Right lung (tissue), 5 donors: ENCODE data around the gene CNOT3. TPM values are rescaled to one million over a fixed set of nuclear protein-coding genes. Genes with fewer than 3 reads are reported as not detected.
"Not testable (repeated sequence)": the region's sequence is repeated elsewhere in the genome, so short reads cannot be mapped to it uniquely, and the experiment has no call there.

Experiments
- DNase-seq, 2 donors: peaks; one replicate each; pipeline ENCODE4 v3.0.0-alpha.2; 2013
- polyA plus RNA-seq, 5 donors: library from polyadenylated mRNA; unstranded; fragments of 120-200 nt; gene quantifications; one replicate each; pipeline versions ENCODE4 v1.2.1 to v1.2.3, GENCODE V29; 2013; ENCODE audit warnings: inconsistent platforms in 1 of 5, low replicate concordance in 1 of 5; ENCODE audit not compliant: insufficient read length in 5 of 5, insufficient read depth in 1 of 5

CNOT3 gene
- polyA plus RNA-seq, 5 donors = 54.3 to 69.4 (median 59.5) TPM

DNA sequence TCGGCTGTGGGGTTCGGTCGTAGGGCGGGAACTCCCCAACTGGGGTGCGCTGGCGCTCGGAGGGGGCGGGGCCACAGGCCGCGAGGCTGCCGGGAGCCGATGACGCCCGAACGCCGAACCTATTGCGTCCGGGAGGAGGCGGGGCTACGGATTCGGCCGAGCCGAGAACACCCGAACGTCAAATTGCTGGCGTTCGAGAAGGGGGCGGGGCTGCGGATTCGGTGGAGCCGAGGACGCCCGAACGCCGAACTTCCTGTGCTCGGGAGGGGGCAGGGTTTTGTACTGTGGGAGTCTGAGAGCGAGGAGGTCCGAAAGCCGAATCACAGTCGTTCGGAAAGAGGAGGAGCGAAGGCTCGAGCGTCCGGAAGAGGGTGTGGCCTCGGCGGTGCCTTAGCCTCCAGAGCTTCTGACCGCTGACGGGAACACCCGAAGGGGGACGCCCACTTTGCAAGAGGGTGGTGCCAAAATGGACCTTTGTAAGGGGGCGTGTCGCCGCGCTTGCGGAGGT is 53.0 kb downstream of the CNOT3 start:
- peak; percentile 100 for DNase-seq

DNA sequence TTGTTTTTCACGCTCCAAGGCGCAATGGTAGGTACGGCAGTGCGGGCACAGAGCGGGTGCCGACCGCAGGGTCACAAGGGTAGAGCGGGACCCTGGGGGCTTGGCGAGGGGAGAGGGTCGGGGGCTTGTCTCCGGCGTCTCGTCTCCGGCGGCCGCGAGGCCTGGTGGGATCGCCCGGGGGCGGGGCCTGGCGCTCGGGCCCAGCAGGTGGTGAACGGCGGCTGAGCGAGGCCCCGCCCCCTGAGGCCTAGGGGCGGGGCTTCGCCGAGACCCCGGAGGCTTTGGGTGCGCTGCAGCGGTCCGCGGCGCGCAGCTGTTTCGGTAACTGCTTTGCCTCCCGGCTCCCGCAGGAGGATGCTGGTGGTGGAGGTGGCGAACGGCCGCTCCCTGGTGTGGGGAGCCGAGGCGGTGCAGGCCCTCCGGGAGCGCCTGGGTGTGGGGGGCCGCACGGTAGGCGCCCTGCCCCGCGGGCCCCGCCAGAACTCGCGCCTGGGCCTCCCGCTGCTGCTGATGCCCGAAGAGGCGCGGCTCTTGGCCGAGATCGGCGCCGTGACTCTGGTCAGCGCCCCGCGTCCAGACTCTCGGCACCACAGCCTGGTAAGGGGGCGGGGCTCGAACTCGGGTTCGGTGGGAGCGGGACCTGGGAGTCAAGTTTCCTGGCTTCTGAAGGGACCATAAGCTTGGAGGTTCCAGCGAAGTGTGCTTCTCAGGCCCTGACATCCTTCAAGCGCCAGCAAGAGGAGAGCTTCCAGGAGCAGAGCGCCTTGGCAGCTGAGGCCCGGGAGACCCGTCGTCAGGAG is 53.6 kb downstream of the CNOT3 start, which contains the start of gene TSEN34:
Gene TSEN34 (plus strand): TSS at position 298 of the 800 bp plus-strand sequence. CDS start 57 bp downstream, at position 355.
- peak; percentile 94 to 95 for DNase-seq

DNA sequence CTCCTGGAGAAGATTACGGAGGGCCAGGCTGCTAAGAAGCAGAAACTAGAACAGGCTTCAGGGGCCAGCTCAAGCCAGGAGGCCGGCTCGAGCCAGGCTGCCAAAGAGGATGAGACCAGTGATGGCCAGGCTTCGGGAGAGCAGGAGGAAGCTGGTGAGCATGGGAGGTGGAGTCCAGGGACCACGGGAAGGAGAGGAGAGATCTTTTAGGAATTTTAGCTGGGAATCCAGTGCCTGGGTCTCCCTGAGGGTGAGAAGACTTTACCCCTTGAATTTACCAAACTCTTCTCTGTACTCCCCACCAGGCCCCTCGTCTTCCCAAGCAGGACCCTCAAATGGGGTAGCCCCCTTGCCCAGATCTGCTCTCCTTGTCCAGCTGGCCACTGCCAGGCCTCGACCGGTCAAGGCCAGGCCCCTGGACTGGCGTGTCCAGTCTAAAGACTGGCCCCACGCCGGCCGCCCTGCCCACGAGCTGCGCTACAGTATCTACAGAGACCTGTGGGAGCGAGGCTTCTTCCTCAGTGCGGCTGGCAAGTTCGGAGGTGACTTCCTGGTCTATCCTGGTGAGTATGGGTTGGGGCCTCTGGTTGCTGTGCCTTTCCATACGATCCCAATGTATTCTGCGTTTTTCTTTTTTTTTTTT is 54.4 kb downstream of the CNOT3 start:
- DNase-seq = no peak

DNA sequence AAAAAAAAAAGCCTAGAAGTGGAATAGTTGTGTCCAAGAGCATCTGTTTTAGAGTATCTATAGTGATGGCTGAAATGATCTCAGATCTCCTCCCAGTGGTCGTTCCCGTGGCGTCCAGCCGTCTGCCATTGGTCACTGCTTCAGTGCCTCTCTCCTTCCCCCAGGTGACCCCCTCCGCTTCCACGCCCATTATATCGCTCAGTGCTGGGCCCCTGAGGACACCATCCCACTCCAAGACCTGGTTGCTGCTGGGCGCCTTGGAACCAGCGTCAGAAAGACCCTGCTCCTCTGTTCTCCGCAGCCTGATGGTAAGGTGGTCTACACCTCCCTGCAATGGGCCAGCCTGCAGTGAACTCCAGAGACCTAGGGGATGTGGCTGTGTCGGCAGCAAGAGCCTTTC is 55.4 kb downstream of the CNOT3 start:
- DNase-seq = no peak

DNA sequence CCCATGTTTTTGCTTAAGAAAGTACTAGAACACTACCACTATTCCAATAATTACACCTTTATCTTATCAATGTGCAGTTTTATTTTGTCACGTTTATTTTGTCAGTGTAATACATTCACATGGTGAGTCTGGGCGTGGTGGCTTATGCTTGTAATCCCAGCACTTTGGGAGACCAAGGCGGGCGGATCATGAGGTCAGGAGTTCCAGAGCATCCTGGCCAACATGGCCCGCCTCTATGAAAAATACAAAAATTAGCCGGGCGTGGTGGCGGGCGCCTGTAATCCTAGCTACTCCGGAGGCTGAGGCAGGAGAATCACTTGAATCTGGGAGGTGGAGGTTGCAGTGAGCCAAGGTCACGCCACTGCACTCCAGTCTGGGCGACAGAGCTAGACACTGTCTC is 56.9 kb downstream of the CNOT3 start:
- not testable (repeated sequence) for DNase-seq

DNA sequence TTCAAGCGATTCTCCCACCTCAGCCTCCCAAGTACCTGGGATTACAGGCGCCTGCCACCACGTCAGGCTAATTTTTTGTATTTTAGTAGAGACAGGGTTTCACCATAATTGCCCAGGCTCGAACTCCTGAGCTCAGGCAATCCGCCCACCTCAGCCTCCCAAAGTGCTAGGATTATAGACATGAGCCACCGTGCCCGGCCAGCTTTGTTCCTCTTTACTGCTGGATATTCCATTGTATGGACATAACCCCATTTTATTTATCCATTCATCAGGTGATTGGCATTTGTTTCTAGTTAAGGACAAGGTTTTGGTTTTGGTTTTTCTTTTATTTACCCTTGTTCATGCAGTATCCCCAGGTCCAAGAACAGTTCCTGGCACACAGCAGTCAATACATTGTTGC is 59.0 kb downstream of the CNOT3 start:
- DNase-seq = no peak

DNA sequence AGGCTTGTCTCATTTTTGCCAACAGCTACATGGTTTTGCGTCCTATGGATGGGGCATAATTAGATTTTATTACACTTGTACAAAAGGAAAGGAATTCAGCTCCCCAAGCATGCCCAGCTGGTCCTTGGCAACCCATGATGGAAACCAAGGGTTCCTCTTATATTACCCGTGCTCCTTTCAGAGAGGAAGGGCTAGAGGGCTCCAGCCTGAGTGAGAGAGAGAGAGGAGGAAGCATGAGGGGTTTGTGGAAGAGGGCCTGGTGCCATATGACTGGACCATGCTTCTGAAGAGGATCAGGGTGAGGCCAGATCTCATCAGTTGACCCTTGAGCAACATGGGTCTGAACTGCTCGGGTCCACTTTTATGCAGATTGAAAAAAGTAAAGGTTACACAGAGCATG is 59.6 kb downstream of the CNOT3 start:
- DNase-seq = no peak

DNA sequence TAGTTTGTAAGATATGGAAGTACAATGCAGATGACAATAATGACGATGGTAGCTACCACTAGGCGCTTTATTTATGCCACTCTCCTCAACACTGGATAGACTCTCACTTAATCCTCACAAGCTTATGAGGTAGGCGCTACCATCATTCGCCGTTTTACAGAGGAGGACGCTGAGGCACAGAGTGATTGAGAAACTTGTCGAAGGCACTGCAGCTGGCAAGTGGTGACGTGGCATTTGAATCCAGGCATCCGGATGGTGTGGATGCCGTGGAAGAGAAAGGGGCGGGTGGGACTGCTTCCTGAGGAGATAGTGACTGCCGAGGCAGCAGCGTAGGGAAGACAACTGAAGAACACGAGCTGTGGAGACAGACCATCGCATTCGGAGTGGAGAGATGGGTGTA is 61.8 kb downstream of the CNOT3 start:
- no peak for DNase-seq

DNA sequence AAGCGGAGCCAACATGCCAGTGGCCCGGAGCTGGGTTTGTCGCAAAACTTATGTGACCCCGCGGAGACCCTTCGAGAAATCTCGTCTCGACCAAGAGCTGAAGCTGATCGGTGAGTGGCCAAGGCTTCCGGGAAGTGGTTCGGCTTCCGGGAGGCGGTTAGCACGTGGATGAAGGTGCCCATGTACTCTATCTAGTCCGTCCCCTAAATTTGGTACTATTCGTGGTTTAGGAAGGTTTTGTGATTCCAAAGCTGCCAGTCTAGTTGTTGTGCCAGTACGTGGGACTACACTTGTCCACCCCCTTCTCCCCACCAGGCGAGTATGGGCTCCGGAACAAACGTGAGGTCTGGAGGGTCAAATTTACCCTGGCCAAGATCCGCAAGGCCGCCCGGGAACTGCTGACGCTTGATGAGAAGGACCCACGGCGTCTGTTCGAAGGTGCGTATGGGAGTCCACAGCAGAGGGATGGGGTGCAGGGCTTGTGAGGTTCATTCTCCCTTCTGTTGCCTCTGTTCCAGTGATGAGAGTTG is 63.7 kb downstream of the CNOT3 start:
- no peak for DNase-seq

DNA sequence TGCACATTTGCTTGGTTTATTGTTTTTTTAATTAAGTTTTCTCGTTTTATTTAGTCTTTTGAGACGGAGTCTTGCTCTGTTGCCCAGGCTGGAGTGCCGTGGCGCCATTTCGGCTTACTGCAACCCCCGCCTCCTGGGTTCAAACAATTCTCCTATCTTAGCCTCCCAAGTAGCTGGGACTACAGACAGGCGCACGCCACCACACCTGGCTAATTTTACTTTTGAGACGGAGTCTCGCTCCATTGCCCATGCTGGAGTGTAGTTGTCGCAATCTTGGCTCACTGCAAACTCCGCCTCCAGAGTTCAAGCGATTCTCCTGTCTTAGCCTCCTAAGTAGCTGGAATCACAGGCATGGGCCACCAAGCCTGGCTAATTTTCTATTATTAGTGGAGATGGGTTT is 64.4 kb downstream of the CNOT3 start:
- no peak for DNase-seq

DNA sequence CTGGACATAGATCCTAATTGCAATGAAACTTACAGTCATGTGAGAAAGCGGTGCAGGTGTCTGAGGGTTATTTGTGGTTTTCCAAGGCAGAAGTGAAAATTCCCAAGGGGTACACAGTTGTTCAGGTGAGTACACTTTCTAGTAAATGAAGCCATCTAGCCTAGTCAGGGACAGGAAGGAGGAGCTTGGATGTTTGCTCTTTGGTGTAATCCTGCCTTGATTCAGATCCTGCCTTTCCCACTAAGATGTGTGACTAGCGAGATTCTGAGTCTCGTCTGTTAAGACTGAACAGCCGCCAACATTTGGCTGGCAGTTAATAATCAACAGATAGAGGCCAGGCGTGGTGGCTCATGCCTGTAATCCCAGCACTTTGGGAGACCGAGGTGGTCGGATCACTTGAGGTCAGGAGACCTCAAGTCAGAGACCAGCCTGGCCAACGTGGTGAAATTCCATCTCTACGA is 65.6 kb downstream of the CNOT3 start:
- DNase-seq = no peak

DNA sequence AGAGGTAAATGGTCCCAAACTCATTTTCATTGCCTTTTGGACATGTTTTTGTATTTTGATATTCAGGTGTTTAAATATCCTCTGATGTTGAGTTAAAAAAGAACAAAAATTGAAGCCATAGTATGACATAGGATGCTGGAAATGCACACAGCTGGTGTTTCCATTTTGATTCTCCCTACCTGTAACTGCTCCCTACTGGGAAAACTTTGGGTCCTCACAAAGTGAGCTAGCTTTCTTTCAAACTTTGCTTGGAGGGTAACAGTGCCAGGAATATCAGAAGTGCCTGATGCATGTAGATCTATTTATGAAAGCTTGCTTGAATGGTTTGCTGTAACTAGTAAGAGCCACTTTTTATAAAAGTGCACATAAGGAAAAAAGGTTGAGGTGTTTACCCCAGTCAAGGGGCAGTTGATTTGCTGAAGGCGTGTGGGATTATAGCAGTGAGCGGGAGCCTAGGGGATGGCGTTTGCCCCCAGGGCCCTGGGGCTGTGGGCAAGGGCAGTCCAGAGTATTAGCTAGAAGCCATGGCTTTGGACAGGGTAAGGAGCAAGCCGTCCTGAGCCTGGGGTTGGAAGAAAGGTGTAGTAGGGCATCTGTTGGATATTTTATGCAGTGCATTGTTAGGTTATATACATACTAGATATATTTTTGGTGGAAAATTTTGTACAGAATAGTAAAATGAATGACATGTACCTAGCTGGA is 67.4 kb downstream of the CNOT3 start:
- no peak for DNase-seq

Other genes with a start within 250 kb of the CNOT3 start
- under 1 TPM in 1 of 5 donors, not detected in 4; 0.09 TPM for gene CACNG7, start 228.5 kb upstream of the CNOT3 start, polyA plus RNA-seq
- under 1 TPM; 0.07 to 0.13 (median 0.10) TPM for gene CACNG8, start 174.8 kb upstream of the CNOT3 start, polyA plus RNA-seq
- 1 to 10 TPM in 3 of 5 donors, under 1 TPM in 2; 0.21 to 2.6 (median 1.0) TPM for gene CACNG6, start 146.1 kb upstream of the CNOT3 start, polyA plus RNA-seq
- under 1 TPM in 3 of 5 donors, not detected in 2; 0.17 to 0.41 (median 0.30) TPM for gene VSTM1, start 73.9 kb upstream of the CNOT3 start, polyA plus RNA-seq
- gene TARM1, start 56.4 kb upstream of the CNOT3 start, polyA plus RNA-seq = under 1 TPM in 4 of 5 donors, not detected in 1; 0.15 to 0.27 (median 0.18) TPM
- under 1 TPM; 0.38 to 0.73 (median 0.56) TPM for gene OSCAR, start 37.0 kb upstream of the CNOT3 start, polyA plus RNA-seq
- 100 to 1,000 TPM in 1 of 5 donors, 10 to 100 TPM in 4; 65.2 to 157 (median 85.5) TPM for gene NDUFA3, start 34.9 kb upstream of the CNOT3 start, polyA plus RNA-seq
- 10 to 100 TPM; 13.1 to 25.5 (median 18.1) TPM for gene TFPT, start 22.1 kb upstream of the CNOT3 start, polyA plus RNA-seq
- 10 to 100 TPM; 50.3 to 71.0 (median 60.2) TPM for gene PRPF31, start 22.0 kb upstream of the CNOT3 start, polyA plus RNA-seq
- gene LENG1, start 22.0 kb downstream of the CNOT3 start, polyA plus RNA-seq = 10 to 100 TPM in 1 of 5 donors, 1 to 10 TPM in 4; 6.5 to 12.3 (median 7.9) TPM
- gene TMC4, start 35.4 kb downstream of the CNOT3 start, polyA plus RNA-seq = 10 to 100 TPM; 21.9 to 42.8 (median 32.1) TPM
- gene MBOAT7, start 51.8 kb downstream of the CNOT3 start, polyA plus RNA-seq = 10 to 100 TPM; 44.0 to 69.4 (median 54.5) TPM
- gene TSEN34, start 53.5 kb downstream of the CNOT3 start, polyA plus RNA-seq = 10 to 100 TPM; 35.0 to 66.7 (median 44.3) TPM
- gene RPS9, start 63.1 kb downstream of the CNOT3 start, polyA plus RNA-seq = 1,000 to 10,000 TPM; 1,645 to 2,801 (median 2,081) TPM
- gene LILRB3, start 85.2 kb downstream of the CNOT3 start, polyA plus RNA-seq = 1 to 10 TPM; 1.4 to 2.9 (median 2.3) TPM
- 1 to 10 TPM in 1 of 5 donors, under 1 TPM in 4; 0.56 to 1.5 (median 0.73) TPM for gene LILRA6, start 105.0 kb downstream of the CNOT3 start, polyA plus RNA-seq
- 1 to 10 TPM; 3.9 to 5.0 (median 4.8) TPM for gene LILRB5, start 119.5 kb downstream of the CNOT3 start, polyA plus RNA-seq
- gene LILRB2, start 143.3 kb downstream of the CNOT3 start, polyA plus RNA-seq = 1 to 10 TPM; 1.5 to 3.3 (median 1.7) TPM
- gene LILRA5, start 175.4 kb downstream of the CNOT3 start, polyA plus RNA-seq = under 1 TPM; 0.28 to 0.81 (median 0.55) TPM
- gene LILRA4, start 201.4 kb downstream of the CNOT3 start, polyA plus RNA-seq = under 1 TPM in 2 of 5 donors, not detected in 3; 0.13 to 0.26 TPM
- 10 to 100 TPM in 1 of 5 donors, 1 to 10 TPM in 4; 5.7 to 11.6 (median 6.7) TPM for gene LAIR1, start 227.2 kb downstream of the CNOT3 start, polyA plus RNA-seq